ENCODE results near the gene FYN. TPM values are rescaled to one million over a fixed set of nuclear protein-coding genes. Genes with fewer than 3 reads are reported as not detected.
A peak's percentile ranks its signal among the peaks of the same experiment; 100 is the strongest.

Gene FYN
- total RNA-seq, 2 donors from 2014 or later: 11.3 to 21.5 TPM

- no peak overlapping the region for H3K9ac ChIP-seq (ENCODE audit: low read depth in 2 of 2, low read length in 2 of 2)
- TF ChIP-seq CTCF (IDR thresholded peaks at IDR 0.05): no peak
- no peak overlapping the region for H3K27ac ChIP-seq
- intact Hi-C loops (cut with DNase I): loop anchor here (2.0 to 10.0 kb wide), 4 partner anchors 163 to 451 kb away; partner anchors contain the start of gene FYN
- H3K36me3 ChIP-seq: no peaks in the 10 kb centered on the region
- H3K4me1 ChIP-seq: peaks cover 8% of the 10 kb centered on the region
- no peak overlapping the region for H3K4me3 ChIP-seq
- no peaks in the 10 kb centered on the region for H3K9me3 ChIP-seq
- DNase-seq: peak; percentile 69
- H3K27me3 ChIP-seq: no peaks in the 10 kb centered on the region
Measured at GRCh38 chr6:111711476-111711875, 161.8 kb downstream of the FYN start.

DNA sequence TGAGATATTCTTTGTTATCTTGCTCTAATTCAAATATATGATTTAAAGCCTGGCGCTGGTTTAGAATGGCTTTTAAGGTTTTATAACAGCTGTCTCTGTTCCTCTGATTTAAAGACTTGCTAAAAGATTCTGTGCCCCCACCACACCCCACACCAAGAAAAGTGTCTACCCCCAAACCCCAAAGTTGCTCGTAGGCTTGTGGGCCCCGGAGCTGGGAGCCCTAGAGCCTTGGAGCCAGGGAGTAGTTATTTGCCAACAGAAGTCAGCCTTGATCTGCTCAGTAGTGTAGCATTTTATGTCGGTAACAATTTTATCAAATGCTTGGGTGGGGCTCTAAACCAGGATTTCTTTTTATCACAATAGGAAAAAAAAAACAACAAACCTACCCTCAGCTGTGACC, 162.3 kb downstream of the FYN start:
- intact Hi-C loops (cut with DNase I): loop anchor here (2.0 to 10.0 kb wide), 4 partner anchors 164 to 451 kb away; partner anchors contain the start of gene FYN
- peaks cover 8% of the 10 kb centered on the region for H3K4me1 ChIP-seq

DNA sequence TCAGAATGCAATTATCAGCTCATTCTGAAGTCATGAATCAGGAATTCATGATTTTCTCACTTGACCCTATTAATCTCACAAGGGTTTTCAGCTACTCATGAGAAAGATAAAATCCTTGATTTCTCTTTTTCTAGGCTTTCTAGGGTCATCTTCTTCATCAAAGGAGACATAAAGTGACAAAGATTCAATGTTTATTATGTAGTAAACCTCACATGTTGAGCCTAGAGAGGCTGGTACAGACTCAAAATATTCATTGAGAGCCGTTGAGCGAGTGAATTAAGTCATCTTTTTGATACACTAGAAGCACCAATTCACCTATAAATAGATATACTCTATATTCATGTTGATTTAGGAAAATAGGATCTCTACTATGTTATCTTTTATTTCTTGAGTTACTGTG, 162.8 kb downstream of the FYN start:
- DNase-seq: no peak
- Histone ChIP-seq H3K9me3 (no peaks in the 10 kb centered on the region), H3K27me3 (no peaks in the 10 kb centered on the region), H3K4me3 (no peak overlapping the region), H3K9ac (ENCODE audit: low read depth in 2 of 2, low read length in 2 of 2) (peak overlapping the region in 1 of 2 donors; percentile 32), H3K27ac (no peak overlapping the region), H3K4me1 (peaks cover 8% of the 10 kb centered on the region), H3K36me3 (no peaks in the 10 kb centered on the region)
- intact Hi-C loops (cut with DNase I): loop anchor here (2.0 to 10.0 kb wide), 4 partner anchors 164 to 452 kb away; partner anchors contain the start of gene FYN
- TF ChIP-seq CTCF (IDR thresholded peaks at IDR 0.05): no peak

More for the DNA sequence above, 162.3 kb downstream of the FYN start:
- TF ChIP-seq CTCF (IDR thresholded peaks at IDR 0.05): no peak
- Histone ChIP-seq H3K4me3 (no peak overlapping the region), H3K9me3 (no peaks in the 10 kb centered on the region), H3K27me3 (no peaks in the 10 kb centered on the region), H3K36me3 (no peaks in the 10 kb centered on the region), H3K9ac (ENCODE audit: low read depth in 2 of 2, low read length in 2 of 2) (no peak overlapping the region), H3K27ac (no peak overlapping the region)
- DNase-seq: no peak

DNA sequence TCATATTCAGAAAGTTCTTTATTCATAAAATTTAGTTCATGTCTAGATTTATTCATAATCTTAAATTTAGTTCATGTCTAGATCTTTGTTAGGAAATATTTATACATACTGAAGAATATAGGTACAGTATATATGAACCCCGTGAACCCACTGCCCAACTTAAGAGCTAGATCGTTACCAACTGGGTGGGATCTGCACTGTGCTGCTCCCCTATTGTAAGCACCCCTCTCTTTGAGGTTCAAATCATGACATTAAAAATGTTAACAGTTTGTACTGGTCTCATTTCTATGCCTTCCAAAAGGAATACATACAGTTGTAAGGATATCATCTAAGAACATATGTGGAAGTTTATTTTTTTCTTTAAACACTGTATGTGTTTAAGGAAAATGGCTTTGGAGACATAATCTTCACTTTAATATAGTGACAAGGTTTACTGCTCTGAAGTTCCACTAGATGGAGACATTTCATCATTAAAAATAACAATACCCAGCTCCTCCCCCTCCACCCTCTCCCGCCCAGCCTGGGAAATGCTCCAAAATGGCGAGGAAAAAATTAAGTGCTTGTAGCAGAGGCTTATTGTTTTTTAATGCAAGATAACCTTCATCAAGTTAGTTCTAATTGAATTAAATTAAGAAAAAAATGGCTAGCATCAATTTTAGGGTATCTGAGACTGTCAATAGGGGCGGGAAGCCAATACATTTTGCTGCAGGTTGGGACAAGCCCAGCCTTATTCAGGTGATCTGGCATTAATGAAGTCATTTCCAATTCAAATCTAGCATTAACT, 163.4 kb downstream of the FYN start:
- Histone ChIP-seq H3K9me3 (no peaks in the 10 kb centered on the region), H3K27me3 (no peaks in the 10 kb centered on the region), H3K4me3 (no peak overlapping the region), H3K27ac (no peak overlapping the region), H3K9ac (ENCODE audit: low read depth in 2 of 2, low read length in 2 of 2) (peak overlapping the region in 1 of 2 donors; percentile 32), H3K4me1 (peaks cover 8% of the 10 kb centered on the region), H3K36me3 (no peaks in the 10 kb centered on the region)
- DNase-seq: peak; percentile 76
- peak; percentile 74 for TF ChIP-seq CTCF (IDR thresholded peaks at IDR 0.05)
- intact Hi-C loops (cut with DNase I): loop anchor here (2.0 to 10.0 kb wide), 4 partner anchors 165 to 452 kb away; partner anchors contain the start of gene FYN

GRCh38 chr6:111709201-111709600, 164.1 kb downstream of the FYN start:
- Histone ChIP-seq H3K9me3 (no peaks in the 10 kb centered on the region), H3K27ac (no peak overlapping the region), H3K4me1 (peaks cover 8% of the 10 kb centered on the region), H3K36me3 (no peaks in the 10 kb centered on the region), H3K27me3 (no peaks in the 10 kb centered on the region), H3K9ac (ENCODE audit: low read depth in 2 of 2, low read length in 2 of 2) (peak overlapping the region in 1 of 2 donors; percentile 5), H3K4me3 (no peak overlapping the region)
- intact Hi-C loops (cut with DNase I): no loop called here
- no peak for TF ChIP-seq CTCF (IDR thresholded peaks at IDR 0.05)
- no peak for DNase-seq
